Measurements from ENCODE around the gene SLC9B1. TPM values are rescaled to one million over a fixed set of nuclear protein-coding genes. Genes with fewer than 3 reads are reported as not detected.
"Not testable (repeated sequence)": the region's sequence is repeated elsewhere in the genome, so short reads cannot be mapped to it uniquely, and the experiment has no call there.

Gene SLC9B1
- total and polyA plus RNA-seq, 7 experiments from 2014 or later = 1.4 to 7.2 (median 3.4) TPM

GRCh38 chr4:102888570-102888969, 130.9 kb downstream of the SLC9B1 start:
- intact Hi-C loops (cut with micrococcal nuclease); CTCF ChIA-PET; H3K36me3 ChIP-seq (ENCODE audit: control insufficient read depth in 2 of 3, insufficient read depth in 3 of 3, low read length in 3 of 3); H3K27ac ChIP-seq (ENCODE audit: low read depth, low read length); H3K27me3 Mint-ChIP-seq; H3K4me1 ChIP-seq (ENCODE audit: control insufficient read depth in 2 of 2, insufficient read depth in 2 of 2, low read length in 2 of 2); H3K9me3 Mint-ChIP-seq; H3K27me3 ChIP-seq (ENCODE audit: control insufficient read depth in 2 of 2, insufficient read depth in 2 of 2, low read length in 2 of 2); H3K4me3 ChIP-seq (ENCODE audit: low read length); POLR2A ChIA-PET; H3K4me1 Mint-ChIP-seq; DNase-seq; H3K9me3 ChIP-seq (ENCODE audit: control insufficient read depth in 2 of 3, low read length in 3 of 3); H3K36me3 Mint-ChIP-seq; ATAC-seq; H3K4me3 Mint-ChIP-seq: not testable (repeated sequence)
- peak overlapping the region in 1 of 9 donors; percentile 30 for H3K27ac Mint-ChIP-seq

DNA sequence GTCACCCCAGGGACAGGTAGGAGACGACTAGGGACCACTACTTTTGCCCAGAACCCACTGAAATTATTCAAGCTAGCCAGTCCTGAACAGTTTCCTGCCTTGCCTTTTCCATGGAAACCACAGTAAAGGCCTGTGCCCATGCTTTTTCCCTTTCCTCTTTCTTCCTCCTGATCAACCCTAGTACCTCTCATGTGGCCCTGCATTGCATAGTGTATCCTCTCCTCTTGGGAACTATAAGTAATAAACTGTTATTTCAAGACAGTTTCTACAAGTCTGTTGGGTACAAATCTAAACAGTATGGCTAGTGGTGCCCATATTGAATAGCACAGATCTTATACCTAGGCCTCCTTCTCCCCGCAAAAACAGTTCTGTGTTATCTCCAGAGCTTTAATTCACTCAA, 136.2 kb downstream of the SLC9B1 start:
- Mint-ChIP-seq H3K9me3 (peaks cover 0 to 6% (median 3%) of the 10 kb centered on the region in 11 donors), H3K4me3 (no peak overlapping the region), H3K4me1 (peaks cover 5 to 18% (median 15%) of the 10 kb centered on the region in 7 donors), H3K27me3 (no peaks in the 10 kb centered on the region), H3K36me3 (peaks cover 0 to 22% (median 18%) of the 10 kb centered on the region in 5 donors), H3K27ac (peak overlapping the region in 3 of 9 donors; percentile 9 to 23 (median 19))
- intact Hi-C loops (cut with micrococcal nuclease) = no loop called here
- Histone ChIP-seq H3K27me3 (ENCODE audit: control insufficient read depth in 2 of 2, insufficient read depth in 2 of 2, low read length in 2 of 2) (no peaks in the 10 kb centered on the region), H3K4me3 (ENCODE audit: low read length) (no peak overlapping the region), H3K4me1 (ENCODE audit: control insufficient read depth in 2 of 2, insufficient read depth in 2 of 2, low read length in 2 of 2) (no peaks in the 10 kb centered on the region), H3K36me3 (ENCODE audit: control insufficient read depth in 2 of 3, insufficient read depth in 3 of 3, low read length in 3 of 3) (no peaks in the 10 kb centered on the region), H3K27ac (ENCODE audit: low read depth, low read length) (no peak overlapping the region), H3K9me3 (ENCODE audit: control insufficient read depth in 2 of 3, low read length in 3 of 3) (no peaks in the 10 kb centered on the region)
- POLR2A ChIA-PET = interaction anchor here (1.1 kb wide), 1 partner anchor 10 kb away, joined by 4 read pairs; no protein-coding TSS in a partner anchor
- CTCF ChIA-PET = no interaction called here
- no peak for DNase-seq
- no peak for ATAC-seq

DNA sequence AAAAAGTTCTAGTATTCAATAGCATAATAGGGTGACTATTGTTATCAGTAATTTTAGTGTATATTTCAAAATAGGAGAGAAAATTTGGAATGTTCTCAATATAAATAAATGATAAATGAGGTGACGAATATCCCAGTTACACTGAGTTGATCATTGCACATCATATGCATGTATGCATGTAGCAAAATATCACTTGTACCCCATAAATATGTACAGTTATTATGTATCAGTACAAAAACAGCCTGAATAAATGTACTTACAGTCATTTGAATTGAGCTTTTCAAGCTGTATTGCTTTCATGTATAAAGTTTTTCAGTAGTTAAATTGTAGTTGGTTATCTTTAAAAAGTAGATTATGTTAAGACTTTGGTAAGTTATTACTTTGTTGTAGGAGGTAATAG, 138.2 kb downstream of the SLC9B1 start:
- H3K36me3 Mint-ChIP-seq = peaks cover 0 to 41% (median 28%) of the 10 kb centered on the region in 5 donors
- Histone ChIP-seq H3K4me3 (ENCODE audit: low read length) (no peak overlapping the region), H3K4me1 (ENCODE audit: control insufficient read depth in 2 of 2, insufficient read depth in 2 of 2, low read length in 2 of 2) (no peaks in the 10 kb centered on the region), H3K36me3 (ENCODE audit: control insufficient read depth in 2 of 3, insufficient read depth in 3 of 3, low read length in 3 of 3) (peaks cover 0 to 13% (median 0%) of the 10 kb centered on the region in 3 experiments), H3K9me3 (ENCODE audit: control insufficient read depth in 2 of 3, low read length in 3 of 3) (peaks cover 0 to 13% (median 0%) of the 10 kb centered on the region in 3 experiments), H3K27me3 (ENCODE audit: control insufficient read depth in 2 of 2, insufficient read depth in 2 of 2, low read length in 2 of 2) (no peaks in the 10 kb centered on the region), H3K27ac (ENCODE audit: low read depth, low read length) (no peak overlapping the region)
- peaks cover 5 to 19% (median 15%) of the 10 kb centered on the region in 7 donors for H3K4me1 Mint-ChIP-seq
- no peak overlapping the region for H3K4me3 Mint-ChIP-seq
- POLR2A ChIA-PET = interaction anchor here (0.7 kb wide), 1 partner anchor 129 kb away, joined by 3 read pairs; no protein-coding TSS in a partner anchor
- intact Hi-C loops (cut with micrococcal nuclease) = no loop called here
- no peaks in the 10 kb centered on the region for H3K27me3 Mint-ChIP-seq
- H3K9me3 Mint-ChIP-seq = peaks cover 0 to 16% (median 4%) of the 10 kb centered on the region in 11 donors
- CTCF ChIA-PET = no interaction called here
- no peak for DNase-seq
- H3K27ac Mint-ChIP-seq = peak overlapping the region in 1 of 9 donors; percentile 64
- no peak for ATAC-seq

GRCh38 chr4:102878901-102879300, 140.6 kb downstream of the SLC9B1 start:
- peaks cover 0 to 23% (median 4%) of the 10 kb centered on the region in 11 donors for H3K9me3 Mint-ChIP-seq
- CTCF ChIA-PET = no interaction called here
- H3K27me3 ChIP-seq (ENCODE audit: control insufficient read depth in 2 of 2, insufficient read depth in 2 of 2, low read length in 2 of 2) = no peaks in the 10 kb centered on the region
- ATAC-seq = no peak
- peaks cover 0 to 13% (median 0%) of the 10 kb centered on the region in 3 experiments for H3K9me3 ChIP-seq (ENCODE audit: control insufficient read depth in 2 of 3, low read length in 3 of 3)
- H3K4me1 ChIP-seq (ENCODE audit: control insufficient read depth in 2 of 2, insufficient read depth in 2 of 2, low read length in 2 of 2) = no peaks in the 10 kb centered on the region
- H3K27ac ChIP-seq (ENCODE audit: low read depth, low read length) = no peak overlapping the region
- no peak overlapping the region for H3K4me3 Mint-ChIP-seq
- peaks cover 3 to 61% (median 39%) of the 10 kb centered on the region in 5 donors for H3K36me3 Mint-ChIP-seq
- peaks cover 5 to 24% (median 22%) of the 10 kb centered on the region in 7 donors for H3K4me1 Mint-ChIP-seq
- DNase-seq = no peak
- H3K4me3 ChIP-seq (ENCODE audit: low read length) = no peak overlapping the region
- H3K27me3 Mint-ChIP-seq = no peaks in the 10 kb centered on the region
- intact Hi-C loops (cut with micrococcal nuclease) = no loop called here
- peak overlapping the region in 1 of 9 donors; percentile 32 for H3K27ac Mint-ChIP-seq
- POLR2A ChIA-PET = interaction anchor here (0.7 to 1.4 kb wide), 2 partner anchors 10 to 196 kb away, joined by 3 to 6 read pairs; partner anchors contain the start of gene CISD2
- H3K36me3 ChIP-seq (ENCODE audit: control insufficient read depth in 2 of 3, insufficient read depth in 3 of 3, low read length in 3 of 3) = peaks cover 0 to 18% (median 0%) of the 10 kb centered on the region in 3 experiments

- peaks cover 6 to 65% (median 40%) of the 10 kb centered on the region in 5 donors for H3K36me3 Mint-ChIP-seq
These were observed 141.2 kb downstream of the SLC9B1 start for GRCh38 chr4:102878349-102878748.

GRCh38 chr4:102877477-102878106, 141.9 kb downstream of the SLC9B1 start:
- H3K9me3 ChIP-seq (ENCODE audit: control insufficient read depth in 2 of 3, low read length in 3 of 3) = peaks cover 0 to 13% (median 0%) of the 10 kb centered on the region in 3 experiments
- H3K27ac ChIP-seq (ENCODE audit: low read depth, low read length); intact Hi-C loops (cut with micrococcal nuclease); ATAC-seq; H3K27me3 ChIP-seq (ENCODE audit: control insufficient read depth in 2 of 2, insufficient read depth in 2 of 2, low read length in 2 of 2); CTCF ChIA-PET; H3K27me3 Mint-ChIP-seq; H3K4me1 ChIP-seq (ENCODE audit: control insufficient read depth in 2 of 2, insufficient read depth in 2 of 2, low read length in 2 of 2); H3K4me3 Mint-ChIP-seq; H3K27ac Mint-ChIP-seq; H3K4me3 ChIP-seq (ENCODE audit: low read length); DNase-seq: not testable (repeated sequence)
- Mint-ChIP-seq H3K4me1 (peaks cover 5 to 28% (median 22%) of the 10 kb centered on the region in 7 donors), H3K9me3 (peaks cover 0 to 28% (median 4%) of the 10 kb centered on the region in 11 donors), H3K36me3 (peaks cover 6 to 69% (median 42%) of the 10 kb centered on the region in 5 donors)
- POLR2A ChIA-PET = interaction anchor here (0.6 to 1.4 kb wide), 3 partner anchors 8 to 534 kb away, joined by 3 to 6 read pairs (median 4); partner anchors contain the start of gene CISD2
- peaks cover 0 to 18% (median 0%) of the 10 kb centered on the region in 3 experiments for H3K36me3 ChIP-seq (ENCODE audit: control insufficient read depth in 2 of 3, insufficient read depth in 3 of 3, low read length in 3 of 3)

More at GRCh38 chr4:102878349-102878748, 141.2 kb downstream of the SLC9B1 start:
- DNase-seq; H3K27me3 ChIP-seq (ENCODE audit: control insufficient read depth in 2 of 2, insufficient read depth in 2 of 2, low read length in 2 of 2); intact Hi-C loops (cut with micrococcal nuclease); CTCF ChIA-PET; H3K4me3 Mint-ChIP-seq; H3K4me3 ChIP-seq (ENCODE audit: low read length); H3K4me1 ChIP-seq (ENCODE audit: control insufficient read depth in 2 of 2, insufficient read depth in 2 of 2, low read length in 2 of 2); H3K27ac ChIP-seq (ENCODE audit: low read depth, low read length); H3K27me3 Mint-ChIP-seq; ATAC-seq: not testable (repeated sequence)
- POLR2A ChIA-PET = interaction anchor here (0.7 to 1.4 kb wide), 2 partner anchors 9 to 197 kb away, joined by 3 to 6 read pairs; partner anchors contain the start of gene CISD2
- Mint-ChIP-seq H3K27ac (peak overlapping the region in 3 of 9 donors; percentile 4 to 57 (median 32)), H3K4me1 (peaks cover 3 to 25% (median 19%) of the 10 kb centered on the region in 7 donors), H3K9me3 (peaks cover 0 to 24% (median 4%) of the 10 kb centered on the region in 11 donors)
- Histone ChIP-seq H3K9me3 (ENCODE audit: control insufficient read depth in 2 of 3, low read length in 3 of 3) (peaks cover 0 to 13% (median 0%) of the 10 kb centered on the region in 3 experiments), H3K36me3 (ENCODE audit: control insufficient read depth in 2 of 3, insufficient read depth in 3 of 3, low read length in 3 of 3) (peaks cover 0 to 18% (median 0%) of the 10 kb centered on the region in 3 experiments)
